ENCODE measurements around the gene SNX13.

Gene SNX13

GRCh38 chr7:17802056-17802455, 138.2 kb downstream of the SNX13 start:
- Histone ChIP-seq H3K27me3 (ENCODE audit: insufficient read depth, low read depth, severe bottlenecking) (no peaks in the 10 kb centered on the region), H3K27ac (no peak overlapping the region), H3K9me3 (ENCODE audit: severe bottlenecking) (no peaks in the 10 kb centered on the region), H3K4me3 (ENCODE audit: low read depth, low read length) (no peak overlapping the region), H3K36me3 (no peaks in the 10 kb centered on the region; the same call in 1 of the 2 replicates)
- no peak for DNase-seq
- TF ChIP-seq, protein P1, sequence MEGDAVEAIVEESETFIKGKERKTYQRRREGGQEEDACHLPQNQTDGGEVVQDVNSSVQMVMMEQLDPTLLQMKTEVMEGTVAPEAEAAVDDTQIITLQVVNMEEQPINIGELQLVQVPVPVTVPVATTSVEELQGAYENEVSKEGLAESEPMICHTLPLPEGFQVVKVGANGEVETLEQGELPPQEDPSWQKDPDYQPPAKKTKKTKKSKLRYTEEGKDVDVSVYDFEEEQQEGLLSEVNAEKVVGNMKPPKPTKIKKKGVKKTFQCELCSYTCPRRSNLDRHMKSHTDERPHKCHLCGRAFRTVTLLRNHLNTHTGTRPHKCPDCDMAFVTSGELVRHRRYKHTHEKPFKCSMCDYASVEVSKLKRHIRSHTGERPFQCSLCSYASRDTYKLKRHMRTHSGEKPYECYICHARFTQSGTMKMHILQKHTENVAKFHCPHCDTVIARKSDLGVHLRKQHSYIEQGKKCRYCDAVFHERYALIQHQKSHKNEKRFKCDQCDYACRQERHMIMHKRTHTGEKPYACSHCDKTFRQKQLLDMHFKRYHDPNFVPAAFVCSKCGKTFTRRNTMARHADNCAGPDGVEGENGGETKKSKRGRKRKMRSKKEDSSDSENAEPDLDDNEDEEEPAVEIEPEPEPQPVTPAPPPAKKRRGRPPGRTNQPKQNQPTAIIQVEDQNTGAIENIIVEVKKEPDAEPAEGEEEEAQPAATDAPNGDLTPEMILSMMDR (IDR thresholded peaks at IDR 0.05; ENCODE audit: low read depth, low read length) = no peak

- Histone ChIP-seq H3K27me3 (ENCODE audit: insufficient read depth, low read depth, severe bottlenecking) (no peaks in the 10 kb centered on the region), H3K27ac (no peak overlapping the region), H3K9me3 (ENCODE audit: severe bottlenecking) (no peaks in the 10 kb centered on the region), H3K36me3 (peaks cover 4% of the 10 kb centered on the region; the same call in 1 of the 2 replicates), H3K4me3 (ENCODE audit: low read depth, low read length) (no peak overlapping the region)
- TF ChIP-seq, protein P1 (IDR thresholded peaks at IDR 0.05; ENCODE audit: low read depth, low read length) = no peak
- DNase-seq = no peak
Measured at GRCh38 chr7:17792075-17792936, 148.0 kb downstream of the SNX13 start.

DNA sequence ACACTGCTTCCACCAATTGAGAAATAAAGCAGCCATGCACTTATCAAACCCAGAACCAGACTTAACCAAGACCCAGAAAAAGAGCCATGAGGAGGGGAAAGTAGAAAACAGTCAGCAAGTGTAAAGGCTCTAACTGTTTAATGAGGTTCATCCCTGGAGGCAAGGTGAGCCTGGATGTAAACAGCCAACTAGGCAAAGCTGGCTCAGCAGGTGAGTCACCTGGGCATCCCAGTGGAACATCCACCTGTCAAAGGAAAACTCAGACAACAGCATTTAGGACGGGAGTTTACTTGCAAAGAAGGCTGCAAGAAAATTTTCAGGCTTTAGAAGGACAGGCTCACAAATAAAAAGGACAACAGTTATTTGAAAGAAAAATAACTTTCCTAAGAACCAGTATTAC, 153.0 kb downstream of the SNX13 start:
- DNase-seq = no peak
- H3K27ac ChIP-seq = no peak overlapping the region
- H3K36me3 ChIP-seq = no peaks in the 10 kb centered on the region
- TF ChIP-seq, protein P1 (IDR thresholded peaks at IDR 0.05; ENCODE audit: low read depth, low read length) = no peak
- H3K27me3 ChIP-seq (ENCODE audit: insufficient read depth, low read depth, severe bottlenecking) = no peaks in the 10 kb centered on the region
- H3K9me3 ChIP-seq (ENCODE audit: severe bottlenecking) = no peaks in the 10 kb centered on the region
- H3K4me3 ChIP-seq (ENCODE audit: low read depth, low read length) = no peak overlapping the region

- TF ChIP-seq, protein P1 (IDR thresholded peaks at IDR 0.05; ENCODE audit: low read depth, low read length) = no peak
- no peak overlapping the region for H3K27ac ChIP-seq
Measured at GRCh38 chr7:17786314-17786852, 153.9 kb downstream of the SNX13 start.

GRCh38 chr7:17782216-17782549, 158.1 kb downstream of the SNX13 start:
- DNase-seq = no peak
- no peaks in the 10 kb centered on the region for H3K27me3 ChIP-seq (ENCODE audit: insufficient read depth, low read depth, severe bottlenecking)
- no peaks in the 10 kb centered on the region for H3K36me3 ChIP-seq
- TF ChIP-seq, protein P1 (IDR thresholded peaks at IDR 0.05; ENCODE audit: low read depth, low read length) = no peak
- H3K4me3 ChIP-seq (ENCODE audit: low read depth, low read length) = no peak overlapping the region
- no peak overlapping the region for H3K27ac ChIP-seq
- H3K9me3 ChIP-seq (ENCODE audit: severe bottlenecking) = no peaks in the 10 kb centered on the region

More at GRCh38 chr7:17786314-17786852, 153.9 kb downstream of the SNX13 start:
- Histone ChIP-seq H3K9me3 (ENCODE audit: severe bottlenecking) (no peaks in the 10 kb centered on the region), H3K27me3 (ENCODE audit: insufficient read depth, low read depth, severe bottlenecking) (no peaks in the 10 kb centered on the region), H3K4me3 (ENCODE audit: low read depth, low read length) (no peak overlapping the region), H3K36me3 (no peaks in the 10 kb centered on the region)
- no peak for DNase-seq
